Right lobe of liver (tissue), 4 donors: ENCODE data around the gene AGAP2.

Experiments used
- POLR2A ChIP-seq: fragments of 450-650 bp; IDR thresholded peaks from one replicate; pipeline ENCODE4 v1.6.1; 2017; ENCODE audit warnings: antibody characterized with exemption, mild to moderate bottlenecking
- TF ChIP-seq, protein P1 (sequence below), 4 donors: fragments of 200-600 bp in 3 of 4; fragments of 450-650 bp in 1 of 4; IDR thresholded peaks; one replicate each; pipeline versions ENCODE4 v1.5.1 to v1.8.0; 2016 to 2022; ENCODE audit warnings: antibody characterized with exemption in 4 of 4, mild to moderate bottlenecking in 2 of 4
- donor health status: DM: no; HTN: no; CAD: no.
- donor health status: DM: no; HTN: no; CAD: no.
- donor health status: DM: no; HTN: yes; CAD: no.

GRCh38 chr12:57758552-57759359, 20.2 kb upstream of the AGAP2 start:
- TF ChIP-seq, protein P1, sequence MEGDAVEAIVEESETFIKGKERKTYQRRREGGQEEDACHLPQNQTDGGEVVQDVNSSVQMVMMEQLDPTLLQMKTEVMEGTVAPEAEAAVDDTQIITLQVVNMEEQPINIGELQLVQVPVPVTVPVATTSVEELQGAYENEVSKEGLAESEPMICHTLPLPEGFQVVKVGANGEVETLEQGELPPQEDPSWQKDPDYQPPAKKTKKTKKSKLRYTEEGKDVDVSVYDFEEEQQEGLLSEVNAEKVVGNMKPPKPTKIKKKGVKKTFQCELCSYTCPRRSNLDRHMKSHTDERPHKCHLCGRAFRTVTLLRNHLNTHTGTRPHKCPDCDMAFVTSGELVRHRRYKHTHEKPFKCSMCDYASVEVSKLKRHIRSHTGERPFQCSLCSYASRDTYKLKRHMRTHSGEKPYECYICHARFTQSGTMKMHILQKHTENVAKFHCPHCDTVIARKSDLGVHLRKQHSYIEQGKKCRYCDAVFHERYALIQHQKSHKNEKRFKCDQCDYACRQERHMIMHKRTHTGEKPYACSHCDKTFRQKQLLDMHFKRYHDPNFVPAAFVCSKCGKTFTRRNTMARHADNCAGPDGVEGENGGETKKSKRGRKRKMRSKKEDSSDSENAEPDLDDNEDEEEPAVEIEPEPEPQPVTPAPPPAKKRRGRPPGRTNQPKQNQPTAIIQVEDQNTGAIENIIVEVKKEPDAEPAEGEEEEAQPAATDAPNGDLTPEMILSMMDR (IDR thresholded peaks at IDR 0.05), result no peak
- TF ChIP-seq POLR2A, result no peak
